Superior temporal gyrus (tissue), 1 donor: ENCODE results near the gene RGS3.

Experiments used
- DNase-seq: peaks from one replicate; pipeline ENCODE4 v3.0.0-alpha.2; 2016; ENCODE audit errors: extremely low spot score

Gene RGS3

DNA sequence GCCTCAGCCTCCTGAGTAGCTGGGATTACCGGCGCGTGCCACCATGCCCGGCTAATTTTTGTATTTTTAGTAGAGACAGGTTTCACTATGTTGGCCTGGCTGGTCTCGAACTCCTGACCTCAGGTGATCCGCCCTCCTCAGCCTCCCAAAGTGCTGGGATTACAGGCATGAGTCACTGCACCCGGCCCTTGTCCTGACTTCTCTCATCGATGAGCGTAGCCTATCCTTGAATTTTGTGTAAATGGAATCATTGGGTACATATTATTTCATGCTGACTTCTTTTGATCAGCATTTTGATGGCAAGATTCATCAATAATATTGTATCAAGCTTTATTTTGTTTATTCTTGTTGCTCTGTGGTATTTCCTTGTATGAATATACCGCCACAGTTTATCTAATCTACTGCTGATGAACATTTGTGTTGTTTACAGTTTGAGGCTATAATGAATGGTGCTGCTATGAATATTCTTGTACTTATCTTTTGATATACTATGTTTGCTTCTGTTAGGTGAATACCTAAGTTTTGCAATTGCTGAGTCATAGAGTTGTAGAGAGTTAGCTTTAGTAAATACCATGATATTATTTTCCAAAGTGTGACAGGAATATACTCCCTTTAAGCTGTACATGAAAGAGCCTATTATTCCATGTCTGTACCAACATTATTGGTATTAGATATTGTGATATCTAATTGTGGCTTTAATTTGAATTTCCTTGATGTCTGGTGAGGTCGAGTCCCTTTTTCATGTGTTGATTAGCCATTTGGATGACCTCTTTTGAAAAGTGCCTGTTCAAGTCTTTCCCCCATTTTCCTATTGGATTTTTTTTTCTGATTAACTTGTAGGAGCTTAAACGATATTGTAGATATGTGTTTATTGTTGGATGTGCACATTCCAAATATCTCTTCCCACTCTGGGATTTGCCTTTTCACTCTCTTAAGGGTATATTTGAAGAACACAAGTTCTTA is 107.5 kb downstream of the RGS3 start:
- no peak for DNase-seq

DNA sequence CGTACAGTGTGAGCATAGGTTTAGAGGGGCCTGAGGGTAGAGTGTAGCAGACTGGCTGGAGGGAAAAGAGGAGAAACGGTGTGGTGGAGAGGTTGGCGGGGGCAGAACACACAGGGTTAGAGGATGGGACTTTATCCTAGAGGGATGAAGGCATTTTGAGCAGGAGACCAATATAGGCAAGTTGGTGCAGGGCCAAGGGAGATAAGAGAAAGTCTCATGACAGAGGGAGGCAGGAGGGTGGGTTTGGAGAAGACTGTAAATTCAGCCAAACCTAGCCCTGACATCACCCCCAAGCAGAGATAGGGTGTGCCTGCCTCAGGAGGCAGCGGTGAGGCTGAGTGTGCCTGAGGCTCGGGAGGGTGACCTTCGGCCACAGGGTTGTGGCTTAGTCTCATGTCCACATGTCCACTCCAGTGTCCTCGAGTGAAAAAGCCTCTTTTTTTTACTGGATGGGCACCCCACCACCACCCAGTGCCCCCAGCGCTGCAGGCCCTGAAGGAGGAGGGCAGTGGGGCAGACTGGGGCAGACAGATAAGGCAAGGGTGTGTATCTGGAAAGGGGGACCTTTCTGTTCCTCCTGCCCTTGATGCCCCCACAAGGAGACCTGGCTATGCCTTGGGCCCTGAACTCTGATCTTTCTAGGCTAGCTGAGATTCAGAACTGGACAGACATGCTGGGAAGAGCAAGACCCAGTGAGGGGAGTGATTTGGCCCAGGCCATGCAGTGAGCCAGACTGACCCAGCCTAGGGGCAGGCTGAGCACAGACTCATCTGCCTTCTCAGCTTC is 108.7 kb downstream of the RGS3 start:
- DNase-seq, result no peak

DNA sequence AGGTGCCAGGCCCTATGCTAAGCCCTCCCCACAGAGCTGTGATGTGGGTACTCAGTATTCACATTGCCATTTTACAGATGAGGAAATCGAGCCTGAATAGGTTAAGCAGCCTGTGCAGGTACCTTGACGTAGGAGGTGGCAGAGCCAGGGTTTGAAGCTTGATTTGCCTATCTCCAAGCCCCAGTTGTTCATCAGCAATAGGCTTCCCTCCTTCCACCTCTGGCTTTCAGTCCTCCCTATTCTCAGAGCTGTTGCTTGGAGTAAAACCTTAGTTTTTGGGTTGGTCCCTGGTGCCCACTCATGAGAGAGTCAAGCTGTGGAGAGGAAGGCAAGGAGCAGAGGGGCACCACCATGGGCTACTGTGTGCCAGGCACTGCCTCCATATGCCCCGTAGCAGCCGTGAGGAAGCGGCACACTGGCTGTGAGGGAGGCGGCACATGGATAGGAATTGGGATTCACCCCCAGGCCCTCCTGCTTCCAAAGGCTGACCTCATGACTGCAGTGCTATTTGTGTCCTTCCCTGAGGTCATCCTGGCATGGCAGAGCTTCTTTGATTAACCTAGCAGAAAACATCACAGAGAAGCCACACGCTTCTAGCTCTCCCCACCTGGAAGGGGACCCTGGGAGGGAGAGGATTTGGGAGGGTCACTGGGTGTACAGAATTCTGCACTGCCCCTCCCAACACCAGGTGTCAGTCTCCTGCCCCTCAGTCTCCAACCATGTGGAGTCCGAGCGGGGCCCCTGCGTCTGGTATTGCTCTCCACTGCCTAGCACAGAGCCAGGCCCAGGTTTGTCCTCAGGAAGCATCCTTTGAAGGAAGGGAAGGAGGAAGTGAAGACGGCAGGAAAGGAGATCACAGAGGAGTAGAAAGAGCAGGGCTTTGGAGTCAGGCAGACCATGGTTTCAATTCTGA is 109.8 kb downstream of the RGS3 start:
- no peak for DNase-seq

DNA sequence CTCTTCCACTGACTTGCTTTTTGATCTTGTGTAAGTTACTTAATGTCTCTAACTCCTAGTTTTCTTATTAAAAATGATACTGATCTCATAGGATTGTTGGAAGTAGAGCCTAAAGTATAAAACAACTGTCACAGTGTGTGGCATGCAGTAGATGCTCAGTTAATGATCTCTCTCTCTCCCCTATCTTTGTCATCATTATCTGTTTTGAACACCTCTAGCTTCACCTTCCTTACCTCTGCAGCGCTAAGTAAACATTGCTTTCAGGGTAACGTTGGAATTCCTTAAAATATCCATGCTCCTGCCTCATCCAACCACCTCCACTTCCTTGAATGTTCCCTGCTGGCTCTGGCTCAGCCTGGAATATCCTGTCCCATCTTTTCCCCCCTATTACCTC is 110.4 kb downstream of the RGS3 start:
- DNase-seq, result no peak

- DNase-seq, result no peak
These were observed 111.1 kb downstream of the RGS3 start for GRCh38 chr9:113574441-113575262.

- DNase-seq, result no peak
These were observed 114.2 kb downstream of the RGS3 start for GRCh38 chr9:113577525-113578261.

DNA sequence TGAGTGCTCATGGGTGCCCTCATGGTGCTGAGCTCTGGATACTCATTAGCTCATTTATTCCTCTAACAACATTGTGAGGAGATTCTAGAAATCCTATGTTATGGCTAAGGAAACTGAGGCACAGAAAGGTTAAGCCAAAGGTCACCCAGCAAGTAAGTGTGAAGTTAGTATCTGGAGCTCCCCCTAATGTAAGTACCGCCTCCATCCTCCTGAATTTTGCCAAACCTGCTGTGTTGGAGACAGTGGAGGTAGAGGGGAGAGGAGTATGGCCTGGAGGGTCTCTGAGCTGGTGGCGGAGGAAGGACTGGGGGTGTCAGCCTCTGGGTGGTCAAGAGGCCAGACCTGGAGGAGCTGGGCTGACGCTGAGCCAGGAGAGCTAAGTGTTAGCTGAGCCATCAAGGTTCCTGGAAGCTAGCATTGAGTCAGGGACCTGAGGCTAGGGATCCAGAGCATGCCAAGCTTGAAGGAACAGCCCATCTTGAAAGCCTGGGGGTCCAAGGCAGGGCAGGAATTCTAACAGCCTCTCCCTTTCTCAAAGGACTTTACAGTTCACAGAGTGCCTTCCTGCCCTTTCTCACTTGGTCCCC is 114.8 kb downstream of the RGS3 start:
- DNase-seq, result no peak

DNA sequence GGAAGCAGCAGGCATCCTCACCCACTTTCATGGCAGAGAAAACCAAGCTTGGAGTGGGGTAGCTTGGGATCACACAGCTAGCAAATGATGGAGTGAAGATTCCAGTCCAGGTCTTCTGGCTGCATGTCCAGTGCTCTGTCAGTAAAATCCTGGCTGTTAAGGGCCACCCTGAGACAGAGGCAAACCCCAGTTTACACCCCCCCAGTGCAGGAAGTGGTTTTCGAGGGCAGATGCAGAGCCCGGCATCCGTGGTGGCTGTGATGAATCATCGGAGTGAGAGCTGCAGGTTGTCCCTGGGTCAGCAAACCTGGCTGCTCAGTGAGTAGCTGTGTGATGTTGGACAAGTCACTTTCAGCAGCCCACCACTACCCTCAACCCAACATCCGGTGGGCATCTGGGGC is 115.4 kb downstream of the RGS3 start:
- DNase-seq, result no peak

- no peak for DNase-seq
These were observed 115.9 kb downstream of the RGS3 start for GRCh38 chr9:113579283-113580040.

GRCh38 chr9:113580041-113580953 is 116.8 kb downstream of the RGS3 start:
- DNase-seq, result peak; percentile 43

GRCh38 chr9:113580954-113581311 is 117.4 kb downstream of the RGS3 start:
- no peak for DNase-seq

DNA sequence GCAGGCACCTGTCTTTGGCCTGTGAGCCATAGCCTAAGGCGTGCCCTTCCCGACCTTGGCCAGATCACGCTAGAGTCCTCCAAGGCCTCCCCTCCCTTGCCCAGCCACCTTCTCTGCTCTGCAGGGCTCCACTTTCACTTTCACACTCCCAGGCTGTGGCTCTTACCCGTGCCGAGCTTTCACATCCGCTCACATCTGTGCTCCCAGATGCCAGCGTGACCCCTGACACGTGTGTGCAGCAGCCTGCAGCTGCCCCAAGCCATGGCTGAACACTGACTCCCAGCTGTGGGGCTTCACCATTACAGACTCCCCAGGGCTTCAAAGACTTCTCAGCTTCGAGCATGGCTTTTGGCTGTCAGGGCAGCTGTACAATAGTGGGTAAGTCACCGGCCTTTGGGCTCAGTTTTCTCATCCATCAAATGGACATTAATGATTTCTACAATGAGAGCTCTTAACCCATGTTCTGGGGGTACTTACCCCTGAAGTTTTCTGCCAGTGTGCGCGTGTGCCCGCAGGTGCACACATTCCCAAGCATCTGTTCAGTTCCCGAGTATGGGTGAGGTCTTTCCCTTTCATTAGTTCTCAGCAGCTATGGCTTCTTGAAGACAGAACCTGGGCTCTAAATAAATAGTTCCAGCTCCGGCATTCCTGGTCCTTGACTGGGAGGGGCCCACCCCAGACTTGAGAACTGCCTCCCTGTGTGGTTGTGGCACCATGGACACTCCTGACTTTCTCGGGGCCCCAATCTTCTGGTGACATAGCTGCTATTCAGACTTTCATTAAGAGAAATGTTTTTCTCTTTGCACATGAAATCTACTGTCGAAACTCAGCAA is 118.6 kb downstream of the RGS3 start:
- peak; percentile 87 for DNase-seq

GRCh38 chr9:113582698-113583200 is 119.2 kb downstream of the RGS3 start:
- no peak for DNase-seq

GRCh38 chr9:113583511-113584427 is 120.2 kb downstream of the RGS3 start:
- DNase-seq, result no peak

DNA sequence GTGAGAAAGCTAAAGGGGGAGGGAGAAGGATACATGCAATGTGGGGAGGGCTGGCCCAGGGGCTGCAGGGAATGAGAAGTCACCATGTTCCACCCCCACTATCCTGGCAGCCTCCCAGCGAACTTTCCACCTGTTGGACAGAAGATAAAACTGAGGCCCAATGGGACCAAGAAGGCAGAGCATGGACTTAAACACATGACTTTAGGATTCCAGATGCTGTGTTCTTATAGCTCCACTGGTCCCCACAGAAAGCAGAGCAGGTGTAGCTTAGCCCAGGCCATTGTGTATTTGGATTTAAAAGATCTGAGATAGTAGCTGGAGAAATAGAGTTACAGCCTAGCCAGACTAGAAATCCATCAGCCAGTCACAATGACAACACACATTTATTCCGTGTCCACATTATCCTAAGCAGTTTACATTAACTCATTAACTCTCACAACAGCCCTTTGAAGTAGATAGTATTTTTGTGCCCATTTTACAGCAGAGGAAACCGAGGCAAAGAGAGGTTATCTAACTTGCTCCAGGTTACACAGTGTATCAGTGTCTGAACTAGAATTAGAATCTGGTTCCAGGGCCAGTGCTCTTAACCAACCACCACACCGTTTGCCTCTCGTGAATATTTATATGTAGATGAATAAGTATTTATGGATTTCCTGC is 121.0 kb downstream of the RGS3 start:
- no peak for DNase-seq
